GM20431 (cell line): Measurements from ENCODE around the gene SOBP.

Experiments used
- in situ Hi-C: fragments of 300-500 bp; cut with MseI, MboI; formaldehyde crosslinking; loops from one replicate; pipeline ENCODE4 v1.15.0; 2020; ENCODE audit warnings: low sequenced_read_pairs; ENCODE audit not compliant: unreplicated experiment

The SOBP gene

DNA sequence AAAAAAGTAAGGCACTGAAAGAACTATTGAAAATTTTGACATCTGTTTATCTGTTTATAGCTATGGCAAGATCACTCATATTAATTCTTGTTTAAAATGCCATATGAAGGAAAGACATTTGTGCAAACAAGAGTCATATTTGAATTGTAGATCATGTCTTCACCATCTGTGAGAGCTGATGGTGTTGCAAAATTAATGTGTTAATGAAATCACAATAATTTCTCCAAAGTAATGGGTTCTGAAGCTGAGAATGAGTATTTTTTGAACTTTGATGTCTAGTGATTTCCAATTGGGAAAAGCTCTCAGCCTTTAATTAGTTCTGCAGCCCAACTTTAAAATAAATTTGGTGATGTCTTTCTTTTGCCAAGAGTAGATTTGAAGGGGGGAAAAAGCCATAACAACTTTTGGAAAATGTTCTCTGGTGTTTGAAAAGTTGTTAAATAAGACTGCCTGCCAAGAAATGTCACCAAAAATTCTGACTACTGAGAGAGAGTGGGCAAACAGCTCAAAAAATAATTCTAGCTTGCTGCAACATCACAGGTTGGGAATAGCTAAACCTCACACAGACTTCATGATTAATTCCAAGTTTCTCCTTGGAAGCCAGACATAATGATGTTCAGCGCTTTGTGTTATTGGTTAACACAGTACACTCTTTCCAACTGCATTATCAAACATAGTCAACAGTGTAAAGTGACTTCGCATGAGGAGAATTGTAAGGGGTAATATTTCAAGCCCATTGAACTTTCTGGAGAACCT lies 142.6 kb downstream of the SOBP start:
- in situ Hi-C loops, result no loop called here

DNA sequence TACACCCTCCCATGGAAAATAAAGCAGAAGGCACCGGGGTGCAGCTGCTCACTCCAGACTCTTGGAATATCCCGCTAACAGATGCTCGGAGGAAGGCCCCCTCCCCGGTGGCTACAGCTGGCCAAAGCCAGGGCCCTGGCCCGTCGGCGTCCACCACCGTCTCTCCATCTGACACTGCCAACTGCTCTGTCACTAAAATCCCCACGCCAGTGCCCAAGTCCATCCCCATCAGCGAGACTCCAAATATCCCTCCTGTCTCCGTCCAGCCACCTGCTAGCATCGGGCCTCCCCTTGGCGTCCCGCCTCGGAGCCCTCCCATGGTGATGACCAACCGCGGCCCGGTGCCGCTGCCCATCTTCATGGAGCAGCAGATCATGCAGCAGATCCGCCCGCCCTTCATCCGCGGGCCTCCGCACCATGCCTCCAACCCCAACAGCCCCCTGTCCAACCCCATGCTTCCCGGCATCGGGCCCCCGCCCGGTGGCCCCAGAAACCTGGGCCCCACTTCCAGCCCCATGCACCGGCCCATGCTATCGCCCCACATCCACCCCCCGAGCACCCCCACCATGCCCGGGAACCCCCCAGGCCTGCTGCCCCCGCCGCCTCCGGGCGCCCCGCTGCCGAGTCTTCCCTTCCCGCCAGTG lies 143.9 kb downstream of the SOBP start:
- in situ Hi-C loops, result no loop called here

DNA sequence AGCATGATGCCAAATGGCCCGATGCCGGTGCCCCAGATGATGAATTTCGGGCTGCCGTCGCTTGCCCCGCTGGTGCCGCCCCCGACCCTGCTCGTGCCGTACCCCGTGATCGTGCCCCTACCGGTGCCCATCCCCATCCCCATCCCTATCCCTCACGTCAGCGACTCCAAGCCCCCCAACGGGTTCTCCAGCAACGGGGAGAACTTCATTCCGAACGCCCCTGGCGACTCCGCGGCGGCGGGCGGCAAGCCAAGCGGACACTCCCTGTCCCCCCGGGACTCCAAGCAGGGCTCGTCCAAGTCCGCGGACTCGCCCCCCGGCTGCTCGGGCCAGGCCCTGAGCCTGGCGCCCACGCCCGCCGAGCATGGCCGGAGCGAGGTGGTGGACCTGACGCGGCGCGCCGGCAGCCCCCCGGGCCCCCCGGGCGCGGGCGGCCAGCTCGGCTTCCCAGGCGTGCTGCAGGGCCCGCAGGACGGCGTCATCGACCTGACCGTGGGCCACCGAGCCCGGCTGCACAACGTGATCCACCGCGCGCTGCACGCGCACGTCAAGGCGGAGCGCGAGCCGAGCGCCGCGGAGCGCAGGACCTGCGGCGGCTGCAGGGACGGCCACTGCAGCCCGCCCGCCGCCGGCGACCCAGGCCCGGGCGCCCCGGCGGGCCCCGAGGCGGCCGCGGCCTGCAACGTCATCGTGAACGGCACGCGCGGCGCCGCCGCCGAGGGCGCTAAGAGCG lies 144.6 kb downstream of the SOBP start:
- in situ Hi-C loops, result no loop called here

DNA sequence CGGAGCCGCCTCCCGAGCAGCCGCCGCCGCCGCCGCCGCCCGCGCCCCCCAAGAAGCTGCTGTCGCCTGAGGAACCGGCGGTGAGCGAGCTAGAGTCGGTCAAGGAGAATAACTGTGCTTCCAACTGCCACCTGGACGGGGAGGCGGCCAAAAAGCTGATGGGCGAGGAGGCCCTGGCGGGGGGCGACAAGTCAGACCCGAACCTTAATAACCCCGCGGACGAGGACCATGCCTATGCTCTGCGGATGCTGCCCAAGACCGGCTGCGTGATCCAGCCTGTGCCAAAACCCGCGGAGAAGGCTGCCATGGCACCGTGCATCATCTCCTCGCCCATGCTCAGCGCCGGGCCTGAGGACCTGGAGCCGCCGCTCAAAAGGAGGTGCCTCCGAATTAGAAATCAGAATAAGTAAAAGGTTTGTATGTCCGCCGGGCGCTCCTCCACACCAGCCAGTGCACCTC lies 145.2 kb downstream of the SOBP start:
- in situ Hi-C loops, result no loop called here

DNA sequence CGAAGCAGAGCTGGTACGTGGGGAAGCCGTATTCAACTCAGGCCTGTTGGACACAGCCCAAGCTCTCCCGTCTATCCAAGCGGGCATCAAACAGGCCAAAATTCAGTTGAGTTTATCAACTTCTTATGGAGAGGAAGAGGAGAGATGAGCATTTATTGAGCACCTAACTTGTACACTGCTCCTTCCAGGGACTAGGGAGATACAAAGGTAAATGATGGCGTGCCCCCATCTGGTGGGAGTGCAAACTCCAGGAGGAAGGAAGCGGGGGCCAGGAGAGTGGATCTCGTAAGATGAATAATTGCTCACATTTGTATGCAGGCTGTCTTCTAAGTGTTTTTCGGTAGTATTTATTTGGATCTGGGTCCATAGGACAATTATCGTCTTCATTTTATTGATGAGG lies 146.6 kb downstream of the SOBP start:
- in situ Hi-C loops, result no loop called here

DNA sequence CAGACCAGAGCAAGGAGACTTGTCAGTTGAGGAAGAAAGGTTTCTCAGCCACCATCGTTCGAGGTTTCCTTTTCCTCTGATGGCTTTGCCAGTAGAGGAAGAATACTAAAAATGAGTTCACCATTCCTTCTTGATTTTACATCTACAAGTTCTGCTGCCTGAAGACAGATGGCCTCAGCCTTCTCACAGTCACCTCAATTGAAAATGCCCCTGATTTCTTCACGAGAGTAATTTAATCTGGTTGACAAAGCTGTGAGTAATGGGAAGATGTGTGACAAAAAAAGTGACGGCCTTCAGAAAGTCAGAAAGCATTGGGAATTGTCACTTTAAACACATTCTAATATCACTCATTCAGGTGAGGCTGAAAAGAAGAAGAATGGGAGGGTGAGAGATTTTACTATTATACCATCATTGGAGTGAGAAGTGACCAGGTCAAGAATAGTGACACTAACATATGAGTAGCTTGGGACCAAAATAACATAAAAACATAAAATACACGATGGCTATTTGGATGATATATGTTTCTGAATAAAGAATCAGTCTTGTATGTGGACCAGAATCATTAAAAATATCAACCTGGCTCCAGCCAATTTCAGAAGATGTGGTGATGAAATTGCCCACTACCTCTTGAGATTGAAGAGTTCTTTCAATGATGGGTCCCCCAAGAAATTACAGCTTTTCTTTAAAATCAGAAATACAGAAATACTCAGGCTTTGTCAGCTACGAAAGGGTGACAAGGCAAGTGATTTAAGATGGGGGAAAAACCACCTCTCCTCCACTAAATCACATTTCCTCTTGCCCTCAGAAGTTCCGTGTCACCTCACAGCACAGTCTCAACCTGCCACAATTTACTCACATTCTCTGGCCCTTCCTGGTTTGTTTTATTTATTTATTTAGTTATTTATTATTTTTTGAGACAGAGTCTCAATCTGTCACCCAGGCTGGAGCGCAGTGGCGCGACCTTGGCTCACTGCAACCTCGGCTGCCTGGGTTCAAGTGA lies 147.7 kb downstream of the SOBP start:
- in situ Hi-C loops, result no loop called here

DNA sequence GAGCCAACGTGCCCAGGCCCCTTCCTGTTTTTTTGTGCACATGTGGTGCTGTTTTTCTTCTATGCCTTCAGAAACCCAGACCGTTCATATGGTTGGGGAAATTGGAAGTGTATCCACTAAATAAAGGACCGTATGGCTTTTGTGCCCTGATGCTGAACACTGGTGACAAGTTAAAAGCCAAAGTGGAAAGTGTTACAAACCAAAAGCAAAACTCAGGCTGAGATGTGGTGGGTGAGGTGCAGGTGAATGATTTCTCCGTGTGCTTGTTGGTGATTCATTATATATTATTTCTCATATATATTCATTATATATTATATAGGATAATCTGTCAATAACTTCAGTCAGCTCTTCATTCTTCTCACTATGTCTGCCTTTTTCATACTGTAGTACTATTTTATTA lies 148.6 kb downstream of the SOBP start:
- in situ Hi-C loops, result no loop called here

DNA sequence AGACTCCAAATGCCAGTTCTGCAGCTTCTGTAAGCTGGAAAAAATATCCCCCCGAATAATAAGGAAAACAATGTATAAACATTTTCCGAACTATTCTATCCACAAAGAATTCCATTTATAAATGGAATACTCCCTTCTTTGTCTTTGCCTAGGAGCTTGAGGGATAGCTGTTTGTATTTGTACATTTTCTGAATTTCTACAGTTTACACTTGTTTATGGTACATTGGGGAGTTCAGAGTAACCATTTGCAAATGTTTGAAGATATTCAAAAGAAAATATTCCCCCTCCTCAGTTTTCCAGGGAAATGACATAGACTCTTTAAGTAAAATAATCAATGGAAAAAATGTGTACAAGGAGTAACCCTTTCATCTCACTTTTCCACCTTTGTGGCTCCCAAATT lies 149.6 kb downstream of the SOBP start:
- in situ Hi-C loops, result no loop called here

DNA sequence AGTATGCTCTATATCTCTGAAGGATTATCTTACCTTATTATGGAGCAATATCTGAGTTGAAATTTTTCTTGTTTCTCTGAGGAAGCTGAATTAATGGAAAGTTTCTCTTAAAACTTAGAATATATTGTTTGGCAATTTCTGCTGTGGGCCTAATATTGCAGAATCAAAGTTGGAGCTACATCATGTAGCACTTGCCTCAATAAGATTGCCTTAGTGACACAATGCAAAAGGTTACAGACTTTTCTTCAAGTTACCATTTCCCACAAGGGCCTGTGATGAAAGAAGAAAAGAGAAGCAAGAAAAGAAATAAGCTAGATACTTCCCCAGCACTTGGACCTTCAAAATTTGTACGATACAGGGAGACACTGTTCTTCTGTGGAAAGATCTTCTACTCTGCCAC lies 151.2 kb downstream of the SOBP start:
- in situ Hi-C loops, result no loop called here

DNA sequence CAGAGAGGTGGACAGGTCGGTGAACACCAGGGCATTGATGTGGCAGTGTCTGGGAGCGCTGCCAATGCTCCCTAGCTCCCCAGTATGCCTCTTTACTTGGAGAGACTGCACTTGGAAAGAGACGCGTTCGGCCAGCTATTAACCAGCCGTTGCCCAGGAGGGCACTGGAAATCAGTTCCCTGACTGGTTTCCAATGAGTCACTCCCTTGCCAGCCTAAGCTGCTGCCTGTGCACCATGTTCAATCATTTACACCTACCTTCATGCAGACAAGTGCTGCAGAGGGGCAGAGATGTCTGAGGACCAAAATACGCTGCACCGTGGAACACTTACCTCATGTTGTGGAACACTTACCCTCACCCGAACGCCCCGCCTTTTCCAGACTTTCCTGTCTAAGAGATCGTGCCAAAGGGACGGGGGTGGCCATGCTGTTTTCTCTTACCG lies 151.6 kb downstream of the SOBP start:
- in situ Hi-C loops, result no loop called here

DNA sequence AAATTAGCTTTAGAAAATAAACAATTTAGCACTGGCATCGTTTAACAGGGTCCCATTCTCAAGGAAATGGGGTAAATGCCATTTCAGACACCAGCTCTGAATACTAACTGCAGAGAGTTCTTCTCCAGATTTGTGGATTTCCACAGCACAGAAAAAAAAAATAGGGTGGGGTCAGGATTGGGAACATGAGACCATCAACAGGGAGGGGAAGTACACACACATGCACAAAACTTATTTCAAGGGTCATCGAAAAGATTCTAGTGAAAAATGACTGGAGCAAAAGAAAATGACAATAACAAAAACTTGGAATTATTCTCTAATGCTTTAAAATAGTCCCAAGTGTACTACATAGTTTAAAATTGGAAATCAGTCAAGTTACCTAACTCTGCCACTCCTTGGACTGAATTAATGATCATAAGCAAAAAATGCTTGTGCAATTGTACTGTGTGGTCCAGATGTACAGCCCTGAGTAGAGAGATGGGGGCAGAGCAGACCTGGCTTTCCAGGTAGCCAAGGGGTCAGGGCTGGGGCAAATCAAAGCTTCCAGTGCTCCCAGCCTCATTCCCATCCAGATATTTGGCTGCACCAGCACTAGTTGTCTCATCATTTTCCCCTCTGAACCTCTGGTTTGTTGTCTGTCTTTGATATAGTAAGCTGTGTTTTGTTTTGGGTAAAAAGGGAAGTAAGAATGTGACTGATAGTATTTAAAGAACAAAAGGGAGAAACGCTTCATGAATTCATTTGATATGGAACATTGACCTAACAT lies 152.4 kb downstream of the SOBP start:
- in situ Hi-C loops, result no loop called here

DNA sequence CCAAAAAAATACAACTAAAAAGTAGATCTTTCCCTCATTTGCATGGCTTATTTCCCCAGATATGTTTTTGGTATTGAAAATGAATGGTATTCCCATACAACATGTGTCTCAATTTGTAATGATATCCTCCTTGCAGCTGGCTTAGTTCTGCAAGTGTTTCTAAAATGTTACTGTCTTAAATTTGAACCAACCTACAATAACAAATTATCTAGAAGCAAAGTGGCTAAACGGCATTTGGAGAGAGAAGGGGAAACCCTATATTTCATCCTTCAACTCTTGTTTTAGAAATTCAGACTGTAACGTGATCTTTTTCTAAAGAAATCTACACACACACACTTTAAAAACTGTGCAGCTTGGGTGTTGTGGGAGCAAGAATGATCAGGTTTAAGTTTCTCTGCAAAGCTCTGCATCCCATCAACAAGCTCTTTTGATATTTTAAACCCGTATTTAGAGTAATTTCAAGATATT lies 153.0 kb downstream of the SOBP start:
- in situ Hi-C loops, result no loop called here

DNA sequence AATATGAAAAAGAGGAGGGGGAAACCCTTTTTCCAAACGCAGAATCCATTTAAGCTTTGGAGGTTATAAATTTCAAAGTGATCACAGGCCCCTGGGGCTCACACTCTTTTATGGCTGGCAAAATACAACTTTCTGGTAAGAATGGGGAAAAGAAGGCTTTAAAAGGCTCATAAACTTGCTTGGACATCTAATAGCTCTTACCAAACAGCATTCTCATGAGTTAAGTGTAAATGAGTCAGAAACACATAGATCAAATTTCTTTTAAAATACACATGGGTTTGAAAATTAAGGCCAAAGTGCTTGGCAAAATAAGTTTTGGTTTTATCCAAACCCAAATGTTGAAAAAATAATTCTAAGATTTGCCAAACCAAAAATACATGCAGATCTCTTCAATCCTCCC lies 154.6 kb downstream of the SOBP start:
- in situ Hi-C loops, result no loop called here

DNA sequence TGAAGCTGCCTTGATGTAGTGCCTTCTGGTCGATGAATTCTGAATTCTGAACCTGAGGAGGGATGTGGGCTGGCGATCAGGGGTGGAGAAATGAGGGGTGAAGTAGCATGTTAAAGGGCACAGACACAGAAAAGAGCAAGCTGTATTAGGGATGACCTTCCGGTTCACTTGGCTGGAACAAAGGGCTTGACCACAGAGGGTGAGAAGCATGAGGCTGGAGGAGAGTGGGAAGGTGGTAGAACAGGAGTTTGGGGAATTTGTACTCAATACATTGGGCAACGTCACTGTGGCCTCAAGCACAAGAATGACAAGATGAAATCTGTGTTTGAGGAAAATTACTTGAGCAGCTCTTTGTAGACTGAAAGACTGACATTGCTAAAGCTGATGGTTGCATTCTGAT lies 155.8 kb downstream of the SOBP start:
- in situ Hi-C loops, result no loop called here

DNA sequence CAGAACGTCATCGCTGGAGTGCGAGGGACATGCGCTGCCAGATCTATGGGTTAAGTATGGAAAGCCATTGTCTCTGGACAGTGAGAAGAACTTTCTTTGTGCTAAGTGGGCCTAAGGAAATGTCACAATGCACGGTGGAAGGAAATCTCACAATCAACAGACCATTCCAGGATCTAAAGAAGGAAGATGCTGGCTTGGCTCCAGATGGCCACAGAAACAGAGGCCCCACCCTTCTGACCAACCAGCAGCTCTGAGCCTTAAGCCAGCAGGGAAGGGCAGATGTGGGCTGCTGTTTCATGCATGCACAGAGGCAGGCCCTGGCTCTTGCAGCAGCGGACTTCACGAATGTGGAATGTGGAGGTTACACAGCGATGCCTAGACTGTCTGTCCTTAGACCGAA lies 156.3 kb downstream of the SOBP start:
- in situ Hi-C loops, result no loop called here

DNA sequence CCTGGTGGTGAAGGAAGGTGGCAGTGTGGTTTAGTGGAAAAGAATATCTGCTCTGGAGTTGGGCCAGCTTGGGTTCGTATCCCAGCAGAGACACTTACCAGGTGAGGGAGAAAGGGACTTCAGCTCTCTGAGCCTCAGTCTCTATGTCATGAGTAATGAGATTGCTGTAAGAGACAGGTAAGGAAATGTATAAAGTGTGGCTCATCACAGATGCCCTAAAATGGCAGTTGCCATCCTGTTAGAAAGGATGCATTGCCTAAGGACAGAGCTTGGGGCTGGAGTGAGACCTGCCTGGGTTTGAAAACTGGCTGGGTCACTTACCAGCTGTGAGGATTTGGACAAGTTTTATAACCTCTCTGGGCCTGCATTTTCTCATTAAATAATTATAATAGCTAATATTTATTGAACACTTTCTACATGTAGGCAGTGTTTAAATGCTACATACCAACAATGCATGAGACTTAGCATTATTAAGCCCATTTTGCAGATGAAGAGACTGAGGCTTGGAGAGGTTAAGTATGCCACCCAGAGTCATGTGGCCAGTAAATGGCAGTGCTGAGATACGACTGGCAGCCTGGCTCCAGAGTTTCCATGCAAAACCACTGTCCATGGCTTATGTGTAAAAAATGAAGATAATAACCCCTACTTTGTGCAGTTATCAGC lies 157.0 kb downstream of the SOBP start:
- in situ Hi-C loops, result no loop called here

DNA sequence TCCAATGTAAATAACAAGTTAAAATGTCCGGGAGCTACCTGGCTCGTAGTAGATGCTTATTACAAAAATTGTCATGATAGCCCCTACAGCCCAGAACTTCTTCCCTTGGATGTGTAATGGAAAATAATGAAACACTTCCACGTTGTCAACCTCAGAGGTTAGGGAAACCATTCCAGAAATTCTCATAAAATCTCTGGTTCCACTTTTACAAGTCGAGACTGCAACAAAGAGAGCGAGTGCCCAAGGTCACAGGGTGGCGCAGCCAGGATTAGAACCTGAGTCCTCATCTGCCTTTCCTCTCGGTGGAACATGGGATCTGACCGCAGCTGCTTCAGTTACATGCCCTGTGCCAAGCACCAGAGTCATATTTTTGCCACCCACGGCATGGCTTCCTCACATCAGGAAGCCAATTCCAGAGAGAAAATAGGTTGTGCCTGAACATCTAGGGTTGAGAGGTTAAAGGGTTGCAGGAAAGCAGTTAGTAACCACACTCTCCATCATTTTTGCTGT lies 157.6 kb downstream of the SOBP start:
- in situ Hi-C loops, result no loop called here

DNA sequence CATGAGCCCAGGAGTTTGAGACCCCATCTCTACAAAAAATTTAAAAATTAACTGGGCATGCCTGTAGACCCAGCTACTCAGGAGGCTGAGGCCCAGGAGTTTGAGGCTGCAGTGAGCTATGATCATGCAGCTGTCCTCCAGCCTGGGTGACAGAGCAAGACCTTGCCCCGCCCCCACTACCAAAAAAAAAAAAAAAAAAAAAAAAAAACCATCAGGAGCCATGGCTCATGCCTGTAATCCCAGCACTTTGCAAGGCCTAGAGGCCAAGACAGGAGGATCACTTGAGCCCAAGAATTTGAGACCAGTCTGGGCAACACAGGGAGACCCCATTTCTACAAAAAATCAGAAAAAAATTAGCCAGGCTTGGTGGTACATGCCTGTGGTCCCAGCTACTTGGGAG lies 159.1 kb downstream of the SOBP start:
- in situ Hi-C loops, result no loop called here
